PC-9 (cell line): ENCODE data around the gene PERCC1. TPM values are rescaled to one million over a fixed set of nuclear protein-coding genes. Genes with fewer than 3 reads are reported as not detected.

Experiments
- BruUV-seq: library from RNA; stranded (reverse); fragments of 400-500 nt; replicated peaks from 2 replicates; lab custom pipeline; 2021; lab: Mats Ljungman, UMichigan
- CTCF ChIA-PET: fragments of 300-600 bp; sonication (Branson Sonifier 250); formaldehyde crosslinking; loops from one replicate; lab custom pipeline; 2022; ENCODE audit warnings: antibody characterized with exemption; lab: Charles Lee
- POLR2A ChIA-PET: fragments of 300-600 bp; sonication (Branson Sonifier 250); formaldehyde crosslinking; loops from one replicate; lab custom pipeline; 2022; ENCODE audit warnings: antibody characterized with exemption; ENCODE audit not compliant: unreplicated experiment; lab: Charles Lee
- DNase-seq, 2 experiments: peaks; one replicate each; pipeline versions ENCODE4 v3.0.0 to v3.0.0-alpha.2; 2015 to 2022; ENCODE audit warnings: mixed read lengths in 1 of 2
- H2AFZ ChIP-seq: fragments of 200-600 bp; sonication (generic); 2 replicates; pipeline ENCODE4 v1.8.1; 2017; ENCODE audit warnings: antibody characterized with exemption
- H3F3A ChIP-seq: fragments of 200-600 bp; sonication (generic); 2 replicates; pipeline ENCODE4 v1.8.1; 2017; ENCODE audit warnings: antibody characterized with exemption, mild to moderate bottlenecking, low read depth; ENCODE audit not compliant: insufficient read depth
- H3K27ac ChIP-seq: fragments of 200-600 bp; sonication (generic); 2 replicates; pipeline ENCODE4 v1.6.1; 2016; ENCODE audit warnings: mixed run types
- H3K27me3 ChIP-seq: fragments of 200-600 bp; sonication (generic); 2 replicates; pipeline ENCODE4 v1.6.1; 2016; ENCODE audit warnings: low read depth, mixed run types; ENCODE audit not compliant: insufficient read depth
- H3K36me3 ChIP-seq: fragments of 200-600 bp; sonication (generic); 2 replicates; pipeline ENCODE4 v1.6.1; 2016; ENCODE audit warnings: low read depth, mixed run types
- H3K4me1 ChIP-seq: fragments of 200-600 bp; sonication (generic); replicated peaks from 2 replicates; pipeline ENCODE4 v1.6.1; 2016; ENCODE audit warnings: mixed run types; ENCODE audit not compliant: insufficient read depth
- H3K4me2 ChIP-seq: fragments of 200-600 bp; sonication (generic); 2 replicates; pipeline ENCODE4 v1.6.1; 2017; ENCODE audit warnings: mixed run types
- H3K4me3 ChIP-seq: fragments of 200-600 bp; sonication (generic); 2 replicates; pipeline ENCODE4 v1.6.1; 2016; ENCODE audit warnings: mixed run types
- H3K79me2 ChIP-seq: fragments of 200-600 bp; sonication (generic); 2 replicates; pipeline ENCODE4 v1.6.1; 2017; ENCODE audit warnings: low read depth, mixed run types
- H3K9me2 ChIP-seq: fragments of 200-600 bp; sonication (generic); 2 replicates; pipeline ENCODE4 v1.8.1; 2017; ENCODE audit warnings: mild to moderate bottlenecking; ENCODE audit not compliant: insufficient read depth
- H3K9me3 ChIP-seq: fragments of 200-600 bp; sonication (generic); 2 replicates; pipeline ENCODE4 v1.8.1; 2016; ENCODE audit warnings: low read depth; ENCODE audit not compliant: insufficient read depth
- H4K20me1 ChIP-seq: fragments of 200-600 bp; sonication (generic); 2 replicates; pipeline ENCODE4 v1.8.1; 2017; ENCODE audit not compliant: insufficient read depth
- EZH2 ChIP-seq: fragments of 200-600 bp; sonication (generic); IDR thresholded peaks from 2 replicates; pipeline ENCODE4 v1.8.0; 2017; ENCODE audit warnings: antibody characterized with exemption, low read depth
- intact Hi-C: fragments of 100-400 bp; cut with micrococcal nuclease; formaldehyde crosslinking; loops from one replicate; pipeline ENCODE4 v1.10.0; 2022; ENCODE audit not compliant: unreplicated experiment
- total RNA-seq: library from RNA; stranded (reverse); gene quantifications from 2 replicates; pipeline ENCODE4 v1.2.3, GENCODE V29; 2021
- TF ChIP-seq, protein P1 (sequence below): fragments of 200-600 bp; sonication (generic); conservative IDR thresholded peaks from 2 replicates; pipeline ENCODE4 v1.6.1; 2017; ENCODE audit warnings: mixed run types, antibody characterized with exemption, mild to moderate bottlenecking, moderate library complexity

PERCC1 gene
- total RNA-seq, 1 experiment from 2014 or later = not detected

DNA sequence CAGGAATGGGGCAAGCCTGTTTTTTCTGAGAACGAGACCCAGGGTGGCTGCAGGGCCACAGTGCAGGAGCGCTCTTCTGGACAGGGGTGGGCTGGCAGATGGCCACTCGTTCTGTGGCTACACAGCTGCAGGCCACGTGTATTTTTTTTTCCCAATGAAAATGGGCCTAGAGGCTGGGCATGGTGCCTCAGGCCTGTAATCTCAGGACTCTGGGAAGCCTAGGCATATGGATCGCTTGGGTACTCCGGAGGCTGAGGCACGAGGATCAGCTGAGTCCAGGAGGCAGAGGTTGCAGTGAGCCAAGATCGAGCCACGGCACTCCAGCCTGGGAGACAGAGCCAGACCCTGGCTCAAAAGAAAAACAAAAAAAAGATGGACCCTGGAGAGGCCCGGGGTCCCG is 23.1 kb upstream of the PERCC1 start:
- ChIA-PET POLR2A (interaction anchor here (0.5 to 1.0 kb wide), 4 partner anchors 47 to 105 kb away, joined by 4 to 60 read pairs (median 6); no protein-coding TSS in a partner anchor), CTCF (interaction anchor here (0.6 kb wide), 1 partner anchor 13 kb away, joined by 4 read pairs; no protein-coding TSS in a partner anchor)
- Histone ChIP-seq H3K79me2 (peaks cover 12% of the 10 kb centered on the region), H3K4me1 (peaks cover 9% of the 10 kb centered on the region; the same call in 1 of the 2 replicates), H3K4me3 (peak overlapping the region; percentile 61; the same call in 1 of the 2 replicates), H4K20me1 (peaks cover 28% of the 10 kb centered on the region), H3K36me3 (no peaks in the 10 kb centered on the region), H2AFZ (no peak overlapping the region), H3K27me3 (no peaks in the 10 kb centered on the region), H3K9me3 (no peaks in the 10 kb centered on the region), H3K4me2 (peak overlapping the region; percentile 92), H3K27ac (no peak overlapping the region), H3F3A (peaks cover 3% of the 10 kb centered on the region; the same call in 1 of the 2 replicates), H3K9me2 (no peaks in the 10 kb centered on the region)
- DNase-seq = no peak
- TF ChIP-seq EZH2 = no peak
- TF ChIP-seq, protein P1, sequence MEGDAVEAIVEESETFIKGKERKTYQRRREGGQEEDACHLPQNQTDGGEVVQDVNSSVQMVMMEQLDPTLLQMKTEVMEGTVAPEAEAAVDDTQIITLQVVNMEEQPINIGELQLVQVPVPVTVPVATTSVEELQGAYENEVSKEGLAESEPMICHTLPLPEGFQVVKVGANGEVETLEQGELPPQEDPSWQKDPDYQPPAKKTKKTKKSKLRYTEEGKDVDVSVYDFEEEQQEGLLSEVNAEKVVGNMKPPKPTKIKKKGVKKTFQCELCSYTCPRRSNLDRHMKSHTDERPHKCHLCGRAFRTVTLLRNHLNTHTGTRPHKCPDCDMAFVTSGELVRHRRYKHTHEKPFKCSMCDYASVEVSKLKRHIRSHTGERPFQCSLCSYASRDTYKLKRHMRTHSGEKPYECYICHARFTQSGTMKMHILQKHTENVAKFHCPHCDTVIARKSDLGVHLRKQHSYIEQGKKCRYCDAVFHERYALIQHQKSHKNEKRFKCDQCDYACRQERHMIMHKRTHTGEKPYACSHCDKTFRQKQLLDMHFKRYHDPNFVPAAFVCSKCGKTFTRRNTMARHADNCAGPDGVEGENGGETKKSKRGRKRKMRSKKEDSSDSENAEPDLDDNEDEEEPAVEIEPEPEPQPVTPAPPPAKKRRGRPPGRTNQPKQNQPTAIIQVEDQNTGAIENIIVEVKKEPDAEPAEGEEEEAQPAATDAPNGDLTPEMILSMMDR = no peak
- no TSS peak for BruUV-seq
- intact Hi-C loops = no loop called here

DNA sequence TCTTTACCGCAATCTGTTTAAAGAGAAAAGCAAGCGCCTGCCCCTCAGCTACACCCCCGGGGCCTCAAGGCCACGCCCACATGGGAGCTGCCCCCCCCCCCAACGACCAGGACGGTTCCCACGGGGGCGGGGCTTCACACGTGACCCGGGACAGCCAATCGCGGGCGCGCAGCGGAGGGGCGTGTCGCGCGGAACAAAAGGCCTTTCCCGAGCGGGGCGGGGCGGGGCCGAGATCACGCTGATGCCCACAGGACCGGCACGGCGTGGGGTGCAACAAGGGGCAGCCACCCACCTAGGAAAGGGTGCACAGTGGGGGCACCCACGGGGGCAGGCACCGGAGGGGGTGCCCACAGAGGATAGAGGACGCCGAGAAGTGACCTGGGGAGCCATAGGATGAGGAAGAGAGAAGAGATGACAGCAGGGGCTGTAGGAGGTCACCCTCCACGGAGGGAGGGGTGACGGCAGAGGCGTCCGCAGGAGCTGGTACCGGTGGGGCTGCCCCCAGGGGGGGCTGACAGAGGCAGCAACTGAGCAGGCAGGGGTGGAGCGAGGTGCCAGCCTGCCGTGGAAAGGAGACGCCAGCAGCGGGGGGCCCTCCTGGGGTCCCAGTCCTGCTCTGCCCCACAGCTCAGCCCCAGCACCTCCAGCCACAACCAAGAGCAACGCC is 22.6 kb upstream of the PERCC1 start:
- intact Hi-C loops = no loop called here
- Histone ChIP-seq H3F3A (peaks cover 3% of the 10 kb centered on the region; the same call in 1 of the 2 replicates), H3K36me3 (no peaks in the 10 kb centered on the region), H3K4me1 (peaks cover 9% of the 10 kb centered on the region; the same call in 1 of the 2 replicates), H4K20me1 (peaks cover 32% of the 10 kb centered on the region), H3K9me3 (no peaks in the 10 kb centered on the region), H3K9me2 (no peaks in the 10 kb centered on the region), H3K4me2 (peak overlapping the region; percentile 92), H3K27me3 (no peaks in the 10 kb centered on the region), H3K4me3 (peak overlapping the region; percentile 61), H2AFZ (no peak overlapping the region), H3K79me2 (peaks cover 15% of the 10 kb centered on the region), H3K27ac (no peak overlapping the region)
- BruUV-seq = no TSS peak
- POLR2A ChIA-PET = interaction anchor here (0.5 to 1.0 kb wide), 4 partner anchors 48 to 104 kb away, joined by 4 to 60 read pairs (median 6); no protein-coding TSS in a partner anchor
- TF ChIP-seq, protein P1 = no peak
- TF ChIP-seq EZH2 = no peak
- CTCF ChIA-PET = interaction anchor here (0.5 to 0.7 kb wide), 3 partner anchors 13 to 205 kb away, joined by 4 to 9 read pairs (median 8); no protein-coding TSS in a partner anchor
- DNase-seq = peak; percentile 69 to 97

DNA sequence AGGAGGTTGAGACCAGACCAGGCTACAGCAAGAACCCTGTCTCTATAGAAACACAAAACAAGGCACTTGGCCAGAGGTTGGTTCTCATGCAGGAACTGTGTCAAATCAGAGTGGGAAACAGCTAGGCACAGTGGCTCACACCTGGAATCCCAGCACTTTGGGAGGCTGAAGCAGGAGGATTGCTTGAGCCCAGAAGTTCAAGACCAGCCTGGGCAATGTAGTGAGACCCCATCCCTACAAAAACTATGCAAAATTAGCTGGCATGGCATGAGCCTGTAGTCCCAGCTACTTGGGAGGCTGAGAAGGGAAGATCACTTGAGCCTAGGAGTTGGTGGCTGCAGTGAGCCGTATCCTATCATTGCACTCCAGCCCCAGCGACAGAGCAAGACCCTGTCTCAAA is 18.0 kb upstream of the PERCC1 start:
- intact Hi-C loops = loop anchor here (10.0 kb wide), 1 partner anchor 108 kb away; the partner anchor contains the start of gene UBE2I
- no peaks in the 10 kb centered on the region for H3K27me3 ChIP-seq
- no peak overlapping the region for H3K4me2 ChIP-seq
- H3K36me3 ChIP-seq = no peaks in the 10 kb centered on the region
- CTCF ChIA-PET = interaction anchor here (0.6 kb wide), 1 partner anchor 45 kb away, joined by 9 read pairs; no protein-coding TSS in a partner anchor
- no peaks in the 10 kb centered on the region for H3K9me3 ChIP-seq
- H3F3A ChIP-seq = peaks cover 33% of the 10 kb centered on the region
- H4K20me1 ChIP-seq = peaks cover 20% of the 10 kb centered on the region
- H3K9me2 ChIP-seq = no peaks in the 10 kb centered on the region
- H3K27ac ChIP-seq = no peak overlapping the region
- BruUV-seq = no TSS peak
- H2AFZ ChIP-seq = no peak overlapping the region
- peaks cover 19% of the 10 kb centered on the region for H3K79me2 ChIP-seq
- no peak overlapping the region for H3K4me3 ChIP-seq
- POLR2A ChIA-PET = interaction anchor here (0.7 kb wide), 1 partner anchor 68 kb away, joined by 4 read pairs; no protein-coding TSS in a partner anchor
- TF ChIP-seq, protein P1 = no peak
- no peak for TF ChIP-seq EZH2
- no peak for DNase-seq
- H3K4me1 ChIP-seq = peaks cover 37% of the 10 kb centered on the region
